CD4-positive, CD25-positive, alpha-beta regulatory T cell (primary cell): ENCODE measurements around the gene MPPED2. TPM values are rescaled to one million over a fixed set of nuclear protein-coding genes. Genes with fewer than 3 reads are reported as not detected.

ENCODE experiments used
- ATAC-seq, 2 donors: fragments of 150-1000 bp; cut with Tn5 transposase; one replicate each; pipeline ENCODE4 v1.10.0; 2021; ENCODE audit warnings: low read depth in 2 of 2, moderate number of reproducible peaks in 2 of 2, moderate library complexity in 1 of 2
- DNase-seq, 3 donors: peaks; one replicate each; pipeline versions ENCODE4 v3.0.0 to v3.0.0-alpha.2; 2012 to 2022; ENCODE audit warnings: mixed read lengths in 1 of 3
- H3K27ac ChIP-seq: one replicate; pipeline ENCODE4 v1.7.0; 2013; ENCODE audit warnings: mild to moderate bottlenecking, low read length; ENCODE audit not compliant: insufficient read depth, poor library complexity, severe bottlenecking
- H3K27me3 ChIP-seq: one replicate; pipeline ENCODE4 v1.7.0; 2013; ENCODE audit warnings: low read length; ENCODE audit not compliant: control insufficient read depth, insufficient read depth
- H3K36me3 ChIP-seq: one replicate; pipeline ENCODE4 v1.7.0; 2013; ENCODE audit warnings: mild to moderate bottlenecking, low read length, moderate library complexity; ENCODE audit not compliant: control insufficient read depth, insufficient read depth
- H3K4me1 ChIP-seq: 2 replicates; pipeline ENCODE4 v1.7.0; 2013; ENCODE audit warnings: mild to moderate bottlenecking, low read length; ENCODE audit not compliant: insufficient read depth, control insufficient read depth, poor library complexity, severe bottlenecking
- H3K4me3 ChIP-seq: one replicate; pipeline ENCODE4 v1.7.0; 2013; ENCODE audit warnings: low read depth, mild to moderate bottlenecking, low read length, moderate library complexity
- H3K9me3 ChIP-seq, 2 experiments: 1 replicate in 1 of 2; 2 replicates in 1 of 2; pipeline ENCODE4 v1.7.0; 2013; ENCODE audit warnings: low read length in 2 of 2, mild to moderate bottlenecking in 1 of 2, moderate library complexity in 1 of 2; ENCODE audit not compliant: control insufficient read depth in 2 of 2
- H3K27ac Mint-ChIP-seq, 3 donors: one replicate each; pipeline ENCODE4 v1.8.0; 2020 to 2022; ENCODE audit warnings: mild to moderate bottlenecking in 3 of 3, mixed read lengths in 3 of 3, moderate library complexity in 2 of 3
- H3K27me3 Mint-ChIP-seq: one replicate; pipeline ENCODE4 v1.8.0; 2022; ENCODE audit warnings: mild to moderate bottlenecking, mixed read lengths
- H3K36me3 Mint-ChIP-seq: one replicate; pipeline ENCODE4 v1.8.0; 2020; ENCODE audit warnings: mixed read lengths
- H3K4me1 Mint-ChIP-seq, 4 donors: one replicate each; pipeline ENCODE4 v1.8.0; 2020 to 2022; ENCODE audit warnings: mixed read lengths in 4 of 4, mild to moderate bottlenecking in 1 of 4
- H3K4me3 Mint-ChIP-seq, 4 donors: one replicate each; pipeline ENCODE4 v1.8.0; 2020 to 2022; ENCODE audit warnings: mild to moderate bottlenecking in 4 of 4, mixed read lengths in 4 of 4, moderate library complexity in 3 of 4
- H3K9me3 Mint-ChIP-seq, 7 donors: one replicate each; pipeline ENCODE4 v1.8.0; 2020 to 2022; ENCODE audit warnings: mixed read lengths in 7 of 7, mild to moderate bottlenecking in 3 of 7, moderate library complexity in 2 of 7
- polyA plus RNA-seq, 4 donors: library from polyadenylated mRNA; unstranded; fragments of 300-500 nt; fragmentation: Illumina TruSeq; gene quantifications; one replicate each; pipeline ENCODE4 v1.2.3, GENCODE V29; 2021
- total RNA-seq: library from RNA; stranded (reverse); gene quantifications from one replicate; pipeline ENCODE4 v1.2.3, GENCODE V29; 2022

Gene MPPED2
- total and polyA plus RNA-seq, 5 donors from 2014 or later, result 0.35 to 0.96 (median 0.47) TPM; not detected in 2

DNA sequence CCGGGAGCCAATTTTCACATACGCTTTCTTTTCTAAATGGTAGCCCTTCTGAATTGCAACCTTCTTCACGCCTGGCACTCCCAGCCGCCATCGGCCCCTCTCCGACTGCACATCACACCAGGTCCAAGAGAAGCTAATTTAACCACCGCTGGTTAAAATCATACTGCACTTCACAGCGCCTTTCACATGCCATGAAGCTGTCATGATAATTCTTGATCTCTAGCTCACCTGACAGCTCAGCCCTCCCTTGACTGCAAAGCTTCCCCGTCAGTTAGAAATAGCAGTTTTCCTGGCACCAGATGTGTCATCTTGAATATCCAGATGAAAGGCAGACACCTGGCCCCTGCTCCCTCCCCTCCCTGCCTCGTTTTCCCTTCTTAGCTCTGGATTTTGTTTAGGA, 161.8 kb downstream of the MPPED2 start:
- no peak for DNase-seq

DNA sequence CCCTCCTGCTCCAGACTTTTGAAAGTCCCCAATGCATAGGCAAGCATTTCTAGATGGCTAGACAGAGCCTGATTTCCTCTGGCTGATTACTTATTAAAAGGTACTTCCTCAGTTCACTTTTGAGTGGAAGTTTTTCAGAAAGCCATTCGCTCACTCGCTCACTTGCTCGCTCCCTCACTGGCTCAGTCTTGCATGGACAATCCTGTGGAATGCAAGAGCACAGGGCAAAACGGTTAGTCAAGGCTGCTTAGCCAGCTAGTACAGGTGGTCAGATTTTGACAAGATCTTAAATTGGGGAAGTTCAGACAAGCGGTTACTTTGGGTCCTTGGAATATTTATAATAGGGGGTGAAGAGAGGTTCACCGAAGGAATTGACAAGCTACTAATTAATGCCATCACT, 162.3 kb downstream of the MPPED2 start:
- Histone ChIP-seq H3K4me1 (no peaks in the 10 kb centered on the region), H3K4me3 (no peak overlapping the region), H3K36me3 (no peaks in the 10 kb centered on the region), H3K27me3 (no peaks in the 10 kb centered on the region), H3K9me3 (no peaks in the 10 kb centered on the region), H3K27ac (no peak overlapping the region)
- Mint-ChIP-seq H3K4me3 (no peak overlapping the region), H3K27me3 (no peaks in the 10 kb centered on the region), H3K27ac (no peak overlapping the region), H3K36me3 (no peaks in the 10 kb centered on the region), H3K9me3 (peaks cover 0 to 2% (median 0%) of the 10 kb centered on the region in 7 donors), H3K4me1 (no peaks in the 10 kb centered on the region)
- ATAC-seq, result no peak
- DNase-seq, result no peak

More for the DNA sequence above, 161.8 kb downstream of the MPPED2 start:
- Histone ChIP-seq H3K27ac (no peak overlapping the region), H3K27me3 (no peaks in the 10 kb centered on the region), H3K4me1 (no peaks in the 10 kb centered on the region), H3K36me3 (no peaks in the 10 kb centered on the region), H3K4me3 (no peak overlapping the region), H3K9me3 (no peaks in the 10 kb centered on the region)
- no peak for ATAC-seq
- Mint-ChIP-seq H3K4me1 (no peaks in the 10 kb centered on the region), H3K27me3 (no peaks in the 10 kb centered on the region), H3K9me3 (peaks cover 0 to 2% (median 0%) of the 10 kb centered on the region in 7 donors), H3K27ac (no peak overlapping the region), H3K4me3 (no peak overlapping the region), H3K36me3 (no peaks in the 10 kb centered on the region)

DNA sequence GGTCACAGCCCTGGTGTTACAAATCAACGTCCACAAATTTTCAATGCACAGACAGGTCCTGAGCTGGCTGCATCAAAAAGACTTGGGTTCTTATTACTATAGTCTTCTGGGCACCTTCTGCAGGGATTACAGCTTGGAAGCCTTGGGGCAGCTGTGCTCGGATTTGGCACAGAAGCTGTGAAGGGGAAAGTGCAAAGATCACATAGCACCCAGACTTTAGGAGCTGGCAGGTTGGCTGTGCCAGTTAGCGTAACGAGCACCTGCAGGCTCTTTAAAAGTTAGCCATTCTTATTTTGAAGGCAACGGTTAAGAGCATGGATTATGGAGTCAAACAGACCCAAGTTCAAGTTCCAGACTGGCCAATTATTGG, 162.9 kb downstream of the MPPED2 start:
- Histone ChIP-seq H3K4me1 (no peaks in the 10 kb centered on the region), H3K27ac (no peak overlapping the region), H3K9me3 (no peaks in the 10 kb centered on the region), H3K27me3 (no peaks in the 10 kb centered on the region), H3K4me3 (no peak overlapping the region), H3K36me3 (no peaks in the 10 kb centered on the region)
- Mint-ChIP-seq H3K9me3 (peaks cover 0 to 2% (median 0%) of the 10 kb centered on the region in 7 donors), H3K27ac (no peak overlapping the region), H3K27me3 (no peaks in the 10 kb centered on the region), H3K4me3 (no peak overlapping the region), H3K4me1 (no peaks in the 10 kb centered on the region), H3K36me3 (no peaks in the 10 kb centered on the region)
- no peak for ATAC-seq
- no peak for DNase-seq

DNA sequence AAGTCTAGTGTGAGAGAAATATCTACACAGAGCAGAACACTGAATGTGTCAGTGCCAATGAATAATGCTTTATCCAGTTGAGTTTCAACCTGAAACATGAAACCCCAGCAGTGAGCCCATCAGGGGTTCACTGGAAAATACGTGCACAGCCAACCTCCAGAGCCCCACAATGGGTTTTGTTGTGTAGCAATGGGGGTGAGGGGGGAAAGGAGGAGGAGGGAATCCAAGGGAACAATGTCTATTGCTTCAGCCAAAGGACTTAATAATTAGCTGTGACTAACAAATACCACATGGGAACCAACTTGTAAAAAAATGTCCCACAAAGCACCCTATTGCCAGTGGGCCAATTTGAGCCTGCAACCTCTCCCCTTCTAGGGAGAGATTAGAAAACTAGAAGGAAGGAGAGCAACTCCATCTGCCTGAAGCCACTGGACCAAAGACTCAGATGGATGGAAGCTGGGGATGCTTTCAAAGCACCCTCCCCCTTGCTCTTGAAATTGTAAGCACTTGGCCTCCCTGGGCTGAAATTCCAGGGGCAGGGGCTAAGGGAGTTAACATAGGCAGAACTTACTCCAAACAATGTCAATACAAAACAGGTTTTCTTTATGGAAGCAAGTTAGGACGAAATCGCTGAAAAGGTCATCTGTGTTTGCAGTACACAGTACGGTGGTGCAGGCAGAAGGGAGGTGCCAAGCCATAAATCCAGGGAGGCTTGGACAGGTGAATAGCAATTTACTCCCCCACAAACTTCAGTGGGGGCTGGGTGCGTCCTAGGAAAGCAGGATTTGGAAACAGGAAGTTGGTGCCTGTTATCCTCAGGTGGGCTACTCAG, 163.5 kb downstream of the MPPED2 start:
- DNase-seq, result no peak
- H3K4me1 Mint-ChIP-seq, result no peaks in the 10 kb centered on the region
- no peak overlapping the region for H3K4me3 ChIP-seq
- H3K9me3 Mint-ChIP-seq, result peaks cover 0 to 2% (median 0%) of the 10 kb centered on the region in 7 donors
- no peak overlapping the region for H3K27ac Mint-ChIP-seq
- H3K36me3 ChIP-seq, result no peaks in the 10 kb centered on the region
- H3K36me3 Mint-ChIP-seq, result no peaks in the 10 kb centered on the region
- no peak for ATAC-seq
- no peaks in the 10 kb centered on the region for H3K9me3 ChIP-seq
- no peaks in the 10 kb centered on the region for H3K4me1 ChIP-seq
- no peak overlapping the region for H3K27ac ChIP-seq
- no peaks in the 10 kb centered on the region for H3K27me3 Mint-ChIP-seq
- H3K27me3 ChIP-seq, result no peaks in the 10 kb centered on the region
- H3K4me3 Mint-ChIP-seq, result no peak overlapping the region

DNA sequence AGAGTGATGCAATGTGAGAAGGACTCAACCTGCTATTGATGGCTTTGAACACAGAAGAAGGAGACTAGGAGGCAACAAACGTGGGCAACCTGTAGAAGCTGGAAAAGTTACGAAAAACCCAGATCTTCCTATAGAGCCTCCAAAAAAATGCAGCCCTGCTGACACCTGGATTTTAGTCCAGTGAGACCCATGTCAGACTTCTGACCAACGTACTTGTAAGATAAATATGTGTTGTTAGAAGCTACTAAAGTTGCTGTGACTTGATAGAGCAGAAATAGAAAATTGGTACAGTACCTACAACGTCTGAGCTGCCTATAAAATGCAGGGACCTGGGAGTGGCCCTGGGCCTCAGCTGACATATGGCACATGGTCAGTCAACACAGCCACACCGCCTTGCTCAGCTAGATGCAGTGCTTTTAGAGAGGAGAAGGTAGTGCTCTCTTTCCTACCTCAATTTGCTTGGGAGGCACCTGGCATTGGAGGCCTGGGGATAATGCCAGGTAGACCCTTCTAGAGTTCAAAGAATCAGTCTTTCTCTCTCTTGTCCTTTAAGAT, 165.8 kb downstream of the MPPED2 start:
- H3K27me3 ChIP-seq, result no peaks in the 10 kb centered on the region
- H3K9me3 ChIP-seq, result no peaks in the 10 kb centered on the region
- H3K4me3 ChIP-seq, result no peak overlapping the region
- no peaks in the 10 kb centered on the region for H3K27me3 Mint-ChIP-seq
- peaks cover 0 to 2% (median 0%) of the 10 kb centered on the region in 7 donors for H3K9me3 Mint-ChIP-seq
- ATAC-seq (no peak), DNase-seq (no peak)
- no peaks in the 10 kb centered on the region for H3K36me3 ChIP-seq
- no peak overlapping the region for H3K27ac Mint-ChIP-seq
- no peaks in the 10 kb centered on the region for H3K4me1 ChIP-seq
- no peak overlapping the region for H3K27ac ChIP-seq
- H3K4me1 Mint-ChIP-seq, result no peaks in the 10 kb centered on the region
- H3K36me3 Mint-ChIP-seq, result no peaks in the 10 kb centered on the region
- no peak overlapping the region for H3K4me3 Mint-ChIP-seq

DNA sequence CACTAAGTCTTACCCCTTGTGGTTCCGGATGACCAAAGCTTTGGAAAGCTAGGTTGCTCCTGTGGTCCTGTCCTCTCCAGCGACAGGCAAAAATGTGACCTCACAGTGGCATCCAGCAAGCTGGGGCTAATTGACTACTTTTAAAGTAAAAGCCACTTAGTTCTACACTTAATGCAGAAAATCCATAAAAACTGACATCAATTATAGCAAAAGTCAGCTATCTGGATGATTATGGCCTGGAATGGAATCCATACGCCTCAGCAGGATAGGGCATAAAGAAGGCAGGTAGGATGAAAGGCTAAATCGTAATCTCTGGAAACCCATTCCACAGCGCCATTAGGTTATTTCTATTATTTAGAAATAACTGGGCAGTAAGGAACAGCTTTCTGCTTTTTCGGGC, 171.3 kb downstream of the MPPED2 start:
- Histone ChIP-seq H3K4me1 (no peaks in the 10 kb centered on the region), H3K36me3 (no peaks in the 10 kb centered on the region), H3K27ac (no peak overlapping the region), H3K4me3 (no peak overlapping the region), H3K9me3 (no peaks in the 10 kb centered on the region), H3K27me3 (no peaks in the 10 kb centered on the region)
- Mint-ChIP-seq H3K36me3 (no peaks in the 10 kb centered on the region), H3K27me3 (no peaks in the 10 kb centered on the region), H3K4me1 (no peaks in the 10 kb centered on the region), H3K4me3 (peak overlapping the region in 1 of 4 donors; percentile 66), H3K9me3 (no peaks in the 10 kb centered on the region), H3K27ac (no peak overlapping the region)
- DNase-seq, result no peak
- no peak for ATAC-seq

DNA sequence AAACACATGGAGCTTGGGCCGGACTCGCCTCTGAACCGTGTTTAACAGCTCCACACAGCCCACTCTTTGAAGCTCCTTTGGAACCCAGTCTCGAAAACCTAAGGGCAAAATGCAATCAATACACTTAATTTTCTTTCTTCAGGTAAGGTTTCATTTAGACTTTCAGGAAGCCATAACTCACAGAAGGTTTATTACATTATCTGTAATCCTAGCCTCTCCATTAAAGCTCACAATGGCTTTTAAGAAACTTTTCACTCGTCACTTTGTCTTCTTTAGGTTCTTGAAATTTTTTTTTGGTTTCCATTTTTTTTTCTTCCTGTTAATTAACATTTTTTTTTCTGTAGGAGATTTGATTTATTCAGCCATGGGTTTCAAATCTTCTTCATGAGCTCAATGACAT, 171.9 kb downstream of the MPPED2 start:
- no peaks in the 10 kb centered on the region for H3K36me3 ChIP-seq
- no peak for ATAC-seq
- Mint-ChIP-seq H3K4me1 (no peaks in the 10 kb centered on the region), H3K9me3 (no peaks in the 10 kb centered on the region), H3K27ac (no peak overlapping the region), H3K4me3 (no peak overlapping the region), H3K36me3 (no peaks in the 10 kb centered on the region), H3K27me3 (no peaks in the 10 kb centered on the region)
- H3K4me3 ChIP-seq, result no peak overlapping the region
- no peak overlapping the region for H3K27ac ChIP-seq
- H3K27me3 ChIP-seq, result no peaks in the 10 kb centered on the region
- H3K9me3 ChIP-seq, result no peaks in the 10 kb centered on the region
- no peaks in the 10 kb centered on the region for H3K4me1 ChIP-seq
- DNase-seq, result no peak

DNA sequence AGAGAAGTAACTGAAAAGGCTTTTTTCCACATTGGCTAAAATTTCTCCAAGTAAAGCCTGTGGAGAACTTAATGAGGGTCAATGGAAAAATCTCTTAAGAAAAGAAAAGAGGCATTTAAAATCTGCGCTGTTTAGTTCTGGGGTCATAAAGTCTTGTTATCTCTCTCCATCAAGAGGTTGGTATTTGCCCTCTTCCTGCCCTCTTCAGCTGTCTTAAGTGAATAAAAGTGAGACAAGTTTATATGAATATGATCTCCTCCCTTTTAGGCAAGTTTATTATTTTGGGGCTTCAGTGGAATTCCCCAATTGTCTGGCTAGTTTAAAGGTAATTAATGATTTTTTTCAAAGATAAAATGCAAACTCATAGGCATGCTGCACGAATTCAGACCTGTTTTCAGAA, 173.6 kb downstream of the MPPED2 start:
- DNase-seq (no peak), ATAC-seq (no peak)
- H3K36me3 Mint-ChIP-seq, result no peaks in the 10 kb centered on the region
- no peak overlapping the region for H3K27ac ChIP-seq
- H3K27me3 Mint-ChIP-seq, result no peaks in the 10 kb centered on the region
- H3K9me3 ChIP-seq, result no peaks in the 10 kb centered on the region
- no peak overlapping the region for H3K27ac Mint-ChIP-seq
- no peaks in the 10 kb centered on the region for H3K27me3 ChIP-seq
- no peaks in the 10 kb centered on the region for H3K4me1 Mint-ChIP-seq
- H3K4me3 ChIP-seq, result no peak overlapping the region
- no peaks in the 10 kb centered on the region for H3K9me3 Mint-ChIP-seq
- H3K36me3 ChIP-seq, result no peaks in the 10 kb centered on the region
- no peaks in the 10 kb centered on the region for H3K4me1 ChIP-seq
- no peak overlapping the region for H3K4me3 Mint-ChIP-seq
